ENCODE data around the gene TOR4A. TPM values are rescaled to one million over a fixed set of nuclear protein-coding genes. Genes with fewer than 3 reads are reported as not detected.
"Not testable (repeated sequence)": the region's sequence is repeated elsewhere in the genome, so short reads cannot be mapped to it uniquely, and the experiment has no call there.

Gene TOR4A
- total RNA-seq, 1 donor from 2014 or later: 3.5 TPM

GRCh38 chr9:137323531-137324331, 46.2 kb downstream of the TOR4A start:
- TF ChIP-seq CTCF (IDR thresholded peaks at IDR 0.05): no peak
- Mint-ChIP-seq H3K36me3 (ENCODE audit: low read depth) (peaks cover 2% of the 10 kb centered on the region), H3K27me3 (ENCODE audit: low read depth) (no peaks in the 10 kb centered on the region), H3K4me3 (ENCODE audit: unreplicated experiment) (no peak overlapping the region), H3K4me1 (ENCODE audit: low read depth) (peaks cover 6% of the 10 kb centered on the region), H3K9me3 (ENCODE audit: low read depth) (no peaks in the 10 kb centered on the region), H3K27ac (ENCODE audit: unreplicated experiment) (no peak overlapping the region)
- DNase-seq (ENCODE audit: low spot score): no peak

GRCh38 chr9:137325124-137325523, 47.6 kb downstream of the TOR4A start:
- Mint-ChIP-seq H3K27ac (ENCODE audit: unreplicated experiment) (no peak overlapping the region), H3K27me3 (ENCODE audit: low read depth) (no peaks in the 10 kb centered on the region), H3K4me1 (ENCODE audit: low read depth) (peaks cover 4% of the 10 kb centered on the region), H3K4me3 (ENCODE audit: unreplicated experiment) (no peak overlapping the region), H3K36me3 (ENCODE audit: low read depth) (peaks cover 2% of the 10 kb centered on the region), H3K9me3 (ENCODE audit: low read depth) (no peaks in the 10 kb centered on the region)
- TF ChIP-seq CTCF (IDR thresholded peaks at IDR 0.05): no peak
- peak; percentile 17 for DNase-seq (ENCODE audit: low spot score)

GRCh38 chr9:137325799-137326198, 48.3 kb downstream of the TOR4A start:
- H3K36me3 Mint-ChIP-seq (ENCODE audit: low read depth): peaks cover 2% of the 10 kb centered on the region
- no peaks in the 10 kb centered on the region for H3K9me3 Mint-ChIP-seq (ENCODE audit: low read depth)
- H3K27me3 Mint-ChIP-seq (ENCODE audit: low read depth): no peaks in the 10 kb centered on the region
- peaks cover under 1% of the 10 kb centered on the region for H3K4me1 Mint-ChIP-seq (ENCODE audit: low read depth)
- H3K4me3 Mint-ChIP-seq (ENCODE audit: unreplicated experiment): no peak overlapping the region
- TF ChIP-seq CTCF (IDR thresholded peaks at IDR 0.05): no peak
- no peak for DNase-seq (ENCODE audit: low spot score)
- H3K27ac Mint-ChIP-seq (ENCODE audit: unreplicated experiment): no peak overlapping the region

GRCh38 chr9:137326445-137327065, 49.0 kb downstream of the TOR4A start:
- no peak for TF ChIP-seq CTCF (IDR thresholded peaks at IDR 0.05)
- DNase-seq (ENCODE audit: low spot score): no peak
- H3K9me3 Mint-ChIP-seq (ENCODE audit: low read depth): no peaks in the 10 kb centered on the region
- H3K27ac Mint-ChIP-seq (ENCODE audit: unreplicated experiment): no peak overlapping the region
- peaks cover 2% of the 10 kb centered on the region for H3K36me3 Mint-ChIP-seq (ENCODE audit: low read depth)
- H3K27me3 Mint-ChIP-seq (ENCODE audit: low read depth): no peaks in the 10 kb centered on the region
- no peaks in the 10 kb centered on the region for H3K4me1 Mint-ChIP-seq (ENCODE audit: low read depth)
- no peak overlapping the region for H3K4me3 Mint-ChIP-seq (ENCODE audit: unreplicated experiment)

- not testable (repeated sequence) for H3K27me3 Mint-ChIP-seq (ENCODE audit: low read depth); H3K36me3 Mint-ChIP-seq (ENCODE audit: low read depth); H3K9me3 Mint-ChIP-seq (ENCODE audit: low read depth); DNase-seq (ENCODE audit: low spot score); H3K4me3 Mint-ChIP-seq (ENCODE audit: unreplicated experiment); H3K4me1 Mint-ChIP-seq (ENCODE audit: low read depth); H3K27ac Mint-ChIP-seq (ENCODE audit: unreplicated experiment)
These were observed 50.4 kb downstream of the TOR4A start for GRCh38 chr9:137327641-137328550.

- H3K9me3 Mint-ChIP-seq (ENCODE audit: low read depth); H3K27me3 Mint-ChIP-seq (ENCODE audit: low read depth); H3K4me3 Mint-ChIP-seq (ENCODE audit: unreplicated experiment); H3K36me3 Mint-ChIP-seq (ENCODE audit: low read depth); DNase-seq (ENCODE audit: low spot score); H3K4me1 Mint-ChIP-seq (ENCODE audit: low read depth); H3K27ac Mint-ChIP-seq (ENCODE audit: unreplicated experiment): not testable (repeated sequence)
These were observed 52.1 kb downstream of the TOR4A start for GRCh38 chr9:137329590-137329989.
